ENCODE results near the gene PADI1.

PADI1 gene

GRCh38 chr1:17162941-17163340 is 42.0 kb upstream of the PADI1 start:
- DNase-seq (ENCODE audit: low read depth, low spot score) = no peak
- in situ Hi-C loops (cut with HindIII; ENCODE audit: low sequenced_read_pairs) = no loop called here
- TF ChIP-seq CTCF (IDR thresholded peaks at IDR 0.05; ENCODE audit: low read depth, low read length) = no peak
- no peak overlapping the region for H3K4me3 ChIP-seq (ENCODE audit: low read depth, low read length)

- in situ Hi-C loops (cut with HindIII; ENCODE audit: low sequenced_read_pairs) = no loop called here
- no peak overlapping the region for H3K4me3 ChIP-seq (ENCODE audit: low read depth, low read length)
- no peak for DNase-seq (ENCODE audit: low read depth, low spot score)
- no peak for TF ChIP-seq CTCF (IDR thresholded peaks at IDR 0.05; ENCODE audit: low read depth, low read length)
Observed at GRCh38 chr1:17163371-17163770, 41.6 kb upstream of the PADI1 start.

GRCh38 chr1:17163789-17164666 is 40.9 kb upstream of the PADI1 start:
- no peak for TF ChIP-seq CTCF (IDR thresholded peaks at IDR 0.05; ENCODE audit: low read depth, low read length)
- no peak overlapping the region for H3K4me3 ChIP-seq (ENCODE audit: low read depth, low read length)
- no peak for DNase-seq (ENCODE audit: low read depth, low spot score)
- in situ Hi-C loops (cut with HindIII; ENCODE audit: low sequenced_read_pairs) = no loop called here

GRCh38 chr1:17165823-17166222 is 39.1 kb upstream of the PADI1 start:
- TF ChIP-seq CTCF (IDR thresholded peaks at IDR 0.05; ENCODE audit: low read depth, low read length) = no peak

GRCh38 chr1:17167041-17167785 is 37.7 kb upstream of the PADI1 start:
- DNase-seq (ENCODE audit: low read depth, low spot score) = peak; percentile 26
- in situ Hi-C loops (cut with HindIII; ENCODE audit: low sequenced_read_pairs) = no loop called here
- no peak for TF ChIP-seq CTCF (IDR thresholded peaks at IDR 0.05; ENCODE audit: low read depth, low read length)
- H3K4me3 ChIP-seq (ENCODE audit: low read depth, low read length) = no peak overlapping the region

More at GRCh38 chr1:17165823-17166222, 39.1 kb upstream of the PADI1 start:
- in situ Hi-C loops (cut with HindIII; ENCODE audit: low sequenced_read_pairs) = no loop called here
- H3K4me3 ChIP-seq (ENCODE audit: low read depth, low read length) = no peak overlapping the region
- no peak for DNase-seq (ENCODE audit: low read depth, low spot score)

GRCh38 chr1:17167786-17168090 is 37.2 kb upstream of the PADI1 start:
- DNase-seq (ENCODE audit: low read depth, low spot score) = no peak
- TF ChIP-seq CTCF (IDR thresholded peaks at IDR 0.05; ENCODE audit: low read depth, low read length) = no peak
- no peak overlapping the region for H3K4me3 ChIP-seq (ENCODE audit: low read depth, low read length)
- in situ Hi-C loops (cut with HindIII; ENCODE audit: low sequenced_read_pairs) = no loop called here

Data from astrocyte of the spinal cord (primary cell).